RWPE1 (cell line): ENCODE results near the gene TMEM126A.

ENCODE experiments used
- CTCF ChIA-PET: fragments of 350-600 bp; sonication (Branson Sonifier 250); formaldehyde crosslinking; extraction: SDS; loops from one replicate; lab custom pipeline; 2021; lab: Yijun Ruan, JAX
- POLR2A ChIA-PET: fragments of 400-600 bp; formaldehyde crosslinking; extraction: SDS; loops from one replicate; lab custom pipeline; 2020; ENCODE audit warnings: antibody characterized with exemption; ENCODE audit not compliant: low non-redundant PET; lab: Yijun Ruan, JAX
- DNase-seq: peaks from one replicate; pipeline ENCODE4 v3.0.0; 2012; ENCODE audit warnings: low spot score
- H3K27ac ChIP-seq: fragments of 450-650 bp; 2 replicates; pipeline ENCODE4 v1.5.1; 2017
- TF ChIP-seq, protein P1 (sequence below): fragments of 450-650 bp; conservative IDR thresholded peaks from 2 replicates; pipeline ENCODE4 v1.5.1; 2017; ENCODE audit warnings: low read depth, mild to moderate bottlenecking

TMEM126A gene

DNA sequence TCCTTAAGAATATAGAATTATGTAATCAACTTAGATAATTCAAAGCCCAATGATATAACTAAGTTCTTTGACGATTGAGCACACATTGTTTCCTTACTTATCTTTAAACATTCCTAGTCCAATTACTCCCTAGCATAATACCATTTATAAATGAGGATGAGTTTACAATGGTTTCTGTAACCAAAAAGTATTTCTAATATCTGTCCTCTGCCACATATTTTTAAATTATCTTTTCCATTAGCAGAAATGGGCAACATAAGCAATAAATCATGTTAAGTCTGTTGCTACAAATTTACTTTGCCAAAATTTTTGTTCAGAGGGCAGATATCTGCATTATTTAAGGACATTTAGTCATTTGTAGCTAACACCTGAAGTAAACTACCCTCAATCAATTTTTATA lies 10.4 kb downstream of the TMEM126A start:
- no peak for DNase-seq
- TF ChIP-seq, protein P1, sequence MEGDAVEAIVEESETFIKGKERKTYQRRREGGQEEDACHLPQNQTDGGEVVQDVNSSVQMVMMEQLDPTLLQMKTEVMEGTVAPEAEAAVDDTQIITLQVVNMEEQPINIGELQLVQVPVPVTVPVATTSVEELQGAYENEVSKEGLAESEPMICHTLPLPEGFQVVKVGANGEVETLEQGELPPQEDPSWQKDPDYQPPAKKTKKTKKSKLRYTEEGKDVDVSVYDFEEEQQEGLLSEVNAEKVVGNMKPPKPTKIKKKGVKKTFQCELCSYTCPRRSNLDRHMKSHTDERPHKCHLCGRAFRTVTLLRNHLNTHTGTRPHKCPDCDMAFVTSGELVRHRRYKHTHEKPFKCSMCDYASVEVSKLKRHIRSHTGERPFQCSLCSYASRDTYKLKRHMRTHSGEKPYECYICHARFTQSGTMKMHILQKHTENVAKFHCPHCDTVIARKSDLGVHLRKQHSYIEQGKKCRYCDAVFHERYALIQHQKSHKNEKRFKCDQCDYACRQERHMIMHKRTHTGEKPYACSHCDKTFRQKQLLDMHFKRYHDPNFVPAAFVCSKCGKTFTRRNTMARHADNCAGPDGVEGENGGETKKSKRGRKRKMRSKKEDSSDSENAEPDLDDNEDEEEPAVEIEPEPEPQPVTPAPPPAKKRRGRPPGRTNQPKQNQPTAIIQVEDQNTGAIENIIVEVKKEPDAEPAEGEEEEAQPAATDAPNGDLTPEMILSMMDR = no peak
- ChIA-PET CTCF (no interaction called here), POLR2A (no interaction called here)
- no peak overlapping the region for H3K27ac ChIP-seq

DNA sequence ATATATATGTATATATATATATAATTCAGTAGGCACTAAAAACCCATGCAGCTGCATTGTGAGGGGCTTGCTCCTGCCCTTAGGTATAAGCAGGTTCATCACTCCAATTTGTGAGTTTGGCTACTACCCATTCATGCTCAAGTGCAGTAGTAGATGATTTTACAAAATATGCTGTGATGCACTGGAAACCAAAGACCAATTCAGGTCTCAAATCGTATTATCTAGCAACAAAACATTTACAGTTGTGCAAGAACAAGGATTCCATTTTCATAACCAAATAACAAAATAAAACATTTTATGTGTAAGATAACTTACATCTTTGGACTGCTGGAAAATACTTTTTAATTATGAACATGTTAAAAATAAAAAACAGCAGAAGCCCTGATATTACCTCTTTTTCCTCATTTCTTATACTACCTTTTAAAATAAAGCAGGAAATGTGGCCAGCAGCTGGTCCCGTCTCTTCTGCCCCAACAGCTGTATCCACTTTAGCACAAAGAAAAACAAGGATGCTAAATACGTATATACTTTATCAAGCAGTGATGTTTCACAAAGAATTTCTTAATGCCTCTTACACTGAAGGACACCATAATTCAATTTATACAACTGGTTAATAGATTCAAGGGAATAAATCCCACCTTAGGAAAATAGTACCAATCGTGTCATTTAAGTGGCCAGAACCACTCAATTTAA lies 14.4 kb downstream of the TMEM126A start:
- TF ChIP-seq, protein P1 = no peak
- no peak for DNase-seq
- CTCF ChIA-PET = no interaction called here
- POLR2A ChIA-PET = no interaction called here
- no peak overlapping the region for H3K27ac ChIP-seq

DNA sequence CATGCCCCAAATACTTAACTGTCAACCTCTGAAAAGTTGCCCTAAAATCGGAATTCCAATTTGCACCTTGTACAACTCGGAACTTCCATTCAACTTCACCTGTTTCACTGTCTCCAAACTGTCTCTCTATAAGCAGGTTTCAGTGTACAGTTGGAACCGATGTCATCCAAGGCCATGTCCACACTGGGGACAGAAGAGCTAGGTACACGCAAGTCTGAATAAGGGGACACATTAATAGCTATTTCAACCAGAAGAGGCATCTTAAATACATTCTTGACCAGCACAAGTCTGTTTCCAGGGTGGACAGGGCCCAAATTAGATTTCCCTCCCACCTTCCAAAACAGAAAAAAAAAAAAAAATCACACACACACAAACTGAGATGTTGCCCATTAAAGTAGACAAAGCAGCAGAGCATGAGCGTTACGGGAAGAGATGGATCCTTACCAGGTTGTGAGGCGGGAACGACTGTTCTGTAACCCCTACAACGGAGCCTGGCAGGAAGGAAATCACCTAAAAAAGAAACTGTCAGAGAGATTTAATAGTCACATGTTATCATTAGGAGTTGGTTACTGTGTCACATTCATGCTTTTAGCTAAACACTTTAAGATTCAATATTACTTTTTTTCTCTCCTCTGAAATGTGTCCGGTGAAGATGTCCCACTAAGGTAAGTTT lies 15.4 kb downstream of the TMEM126A start:
- CTCF ChIA-PET = interaction anchor here (1.3 to 1.4 kb wide), 2 partner anchors 8 to 192 kb away, joined by 5 to 6 read pairs; partner anchors contain the start of gene CCDC83
- DNase-seq = no peak
- peak overlapping the region; percentile 93 for H3K27ac ChIP-seq
- TF ChIP-seq, protein P1 = no peak
- POLR2A ChIA-PET = interaction anchor here (0.7 kb wide), 1 partner anchor 16 kb away, joined by 3 read pairs; no protein-coding TSS in a partner anchor

DNA sequence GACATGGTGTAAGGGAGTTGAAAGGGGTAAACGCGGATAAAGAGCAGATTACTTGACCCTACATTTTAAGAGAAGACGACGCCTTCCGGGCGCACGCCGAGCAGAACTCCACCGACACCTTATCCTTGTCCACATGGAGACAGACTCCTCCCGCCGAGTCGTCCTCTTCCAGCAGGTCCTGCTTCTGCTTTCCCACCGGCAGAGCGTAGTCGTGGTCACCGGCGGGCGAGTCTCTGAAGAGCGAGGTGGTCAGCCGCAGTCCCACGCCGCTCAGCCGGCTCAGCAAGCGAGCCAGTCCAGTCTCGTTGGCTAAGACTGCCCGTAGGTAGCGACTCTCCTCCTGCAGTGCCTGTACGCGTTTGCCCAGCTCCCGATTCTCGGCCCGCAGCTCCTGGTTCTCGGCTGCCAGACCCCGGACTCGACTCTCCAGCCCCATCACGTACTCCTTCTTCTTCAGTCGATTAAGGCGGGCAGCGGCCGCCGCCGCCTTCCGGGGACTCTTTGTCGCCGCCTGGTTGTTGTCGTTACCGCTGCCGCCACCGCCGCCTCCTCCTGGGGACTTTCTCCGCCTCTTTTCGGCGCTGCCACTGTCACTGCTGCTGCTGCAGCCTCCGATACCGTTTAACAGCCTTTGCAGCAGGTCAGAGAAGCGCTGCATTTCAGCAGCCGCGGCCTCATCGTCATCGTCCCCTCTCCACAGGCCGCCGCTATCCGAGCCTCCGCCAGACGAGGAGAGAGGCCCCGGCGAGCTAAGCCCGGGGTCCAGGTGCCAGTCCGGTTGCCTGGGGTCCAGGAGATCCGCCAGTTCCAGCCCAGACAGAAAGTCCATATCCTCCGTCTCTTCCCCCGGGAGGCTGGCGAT lies 16.2 kb downstream of the TMEM126A start:
- peak; percentile 38 for DNase-seq
- TF ChIP-seq, protein P1 = peak; percentile 60
- ChIA-PET POLR2A (interaction anchor here (0.7 kb wide), 1 partner anchor 17 kb away, joined by 3 read pairs; no protein-coding TSS in a partner anchor), CTCF (interaction anchor here (0.6 to 1.4 kb wide), 5 partner anchors 9 to 1840 kb away, joined by 3 to 6 read pairs (median 4); partner anchors contain the start of gene CCDC83)
- H3K27ac ChIP-seq = peak overlapping the region; percentile 93

DNA sequence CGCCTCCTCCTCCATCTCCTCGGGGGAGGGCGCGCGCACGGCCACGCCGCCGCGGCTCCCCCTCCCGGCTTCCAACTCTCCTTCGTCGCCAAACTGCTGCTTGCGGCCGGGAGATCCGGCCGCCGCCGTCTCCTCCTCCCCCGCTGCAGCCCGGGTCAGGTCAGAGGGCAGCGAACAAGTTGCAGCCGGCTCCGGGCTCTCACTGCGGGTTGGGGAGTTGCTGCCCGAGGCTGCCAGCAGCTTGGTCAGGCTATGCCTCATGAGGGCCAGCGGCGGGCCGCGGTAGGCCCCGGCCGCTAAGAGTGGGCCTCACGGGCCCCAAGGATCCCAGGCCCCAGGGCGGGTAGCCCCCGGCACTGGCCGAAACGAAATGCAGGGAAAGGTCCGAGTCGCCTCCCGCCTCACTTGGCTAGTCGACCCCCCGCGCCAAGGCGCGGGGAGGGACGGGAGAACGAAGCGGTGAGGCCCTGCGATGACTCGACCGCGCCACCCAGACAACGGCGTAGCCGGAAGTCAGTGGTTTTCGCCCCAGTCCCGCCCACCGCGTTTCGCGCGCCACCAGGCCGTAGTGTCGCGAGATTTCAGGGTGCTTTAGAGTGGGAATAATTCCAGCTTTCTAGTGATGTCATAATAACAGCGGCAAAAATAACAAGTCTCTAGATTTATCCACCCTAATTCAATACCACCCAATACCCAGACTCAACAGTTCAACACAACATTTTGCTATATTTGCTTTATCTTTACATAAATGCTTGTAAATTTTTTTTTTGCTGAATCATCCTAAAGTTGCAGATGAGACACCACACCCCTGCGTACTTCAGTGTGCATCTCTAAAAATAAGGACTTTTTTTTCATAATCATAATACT lies 17.1 kb downstream of the TMEM126A start, which contains the start of gene CREBZF:
TSS of gene CREBZF (minus strand) at position 515 of the 867 bp plus-strand sequence. CDS start at position 261, 254 bp downstream.
- CTCF ChIA-PET = interaction anchor here (0.6 to 0.7 kb wide), 5 partner anchors 146 to 1841 kb away, joined by 3 to 4 read pairs (median 4); no protein-coding TSS in a partner anchor
- POLR2A ChIA-PET = no interaction called here
- TF ChIP-seq, protein P1 = no peak
- peak within 1 kb of the TSS; percentile 93 for H3K27ac ChIP-seq
- DNase-seq = peak; percentile 94
